Astrocyte of the cerebellum (primary cell): ENCODE measurements around the gene GRK6.

Source experiments
- DNase-seq: peaks from one replicate; pipeline ENCODE4 v3.0.0-alpha.2; 2011; ENCODE audit warnings: low read depth
- H3K4me3 ChIP-seq: 2 replicates; pipeline ENCODE4 v1.5.1; 2011; ENCODE audit warnings: mild to moderate bottlenecking, low read depth, low read length, moderate library complexity
- CTCF ChIP-seq: IDR thresholded peaks from 2 replicates; pipeline ENCODE4 v1.5.1; 2012; ENCODE audit warnings: low read length, low read depth, moderate library complexity, mild to moderate bottlenecking; ENCODE audit errors: missing control alignments
- in situ Hi-C: cut with HindIII; loops from 2 replicates; pipeline ENCODE4 v1.10.0; 2017; ENCODE audit warnings: low sequenced_read_pairs

The GRK6 gene

GRCh38 chr5:177443144-177443983 lies 16.9 kb downstream of the GRK6 start:
- TF ChIP-seq CTCF = no peak
- H3K4me3 ChIP-seq = no peak overlapping the region
- in situ Hi-C loops = loop anchor here (5.0 kb wide), 2 partner anchors 36 to 81 kb away; partner anchors contain the start of gene F12
- DNase-seq = no peak

- in situ Hi-C loops = loop anchor here (5.0 kb wide), 3 partner anchors 37 to 122 kb away; partner anchors contain the start of gene F12
- no peak for DNase-seq
Observed at GRCh38 chr5:177444106-177445051, 17.9 kb downstream of the GRK6 start.

GRCh38 chr5:177445052-177445916 lies 18.8 kb downstream of the GRK6 start:
- no peak for DNase-seq
- no peak for TF ChIP-seq CTCF
- in situ Hi-C loops = loop anchor here (5.0 kb wide), 1 partner anchor 123 kb away; no protein-coding TSS in a partner anchor
- no peak overlapping the region for H3K4me3 ChIP-seq

More at GRCh38 chr5:177444106-177445051, 17.9 kb downstream of the GRK6 start:
- TF ChIP-seq CTCF = no peak
- no peak overlapping the region for H3K4me3 ChIP-seq

DNA sequence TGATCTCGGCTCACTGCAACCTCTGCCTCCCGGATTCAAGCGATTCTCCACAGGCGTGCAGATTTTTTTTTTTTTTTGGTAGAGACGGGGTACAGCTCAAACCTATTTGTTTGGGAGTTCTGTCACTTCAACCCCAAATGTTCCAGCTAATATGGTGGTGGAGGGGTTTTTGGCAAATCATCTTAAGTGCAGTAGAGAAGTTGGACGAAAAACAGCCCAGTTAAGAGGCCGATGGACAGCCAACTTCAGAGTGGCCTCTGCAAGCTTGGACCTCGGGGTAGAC lies 19.4 kb downstream of the GRK6 start:
- DNase-seq = no peak
- no peak for TF ChIP-seq CTCF
- in situ Hi-C loops = loop anchor here (5.0 kb wide), 1 partner anchor 124 kb away; no protein-coding TSS in a partner anchor
- peak overlapping the region; percentile 54 for H3K4me3 ChIP-seq

GRCh38 chr5:177446200-177447065 lies 20.0 kb downstream of the GRK6 start, which contains the start of gene PRR7:
Gene PRR7 (plus strand): TSS chr5:177446814. CDS start chr5:177455068, 8,254 bp downstream.
- TF ChIP-seq CTCF = no peak
- no peak for DNase-seq
- peak within 1 kb of the TSS; percentile 54 for H3K4me3 ChIP-seq
- in situ Hi-C loops = loop anchor here (5.0 kb wide), 1 partner anchor 124 kb away; no protein-coding TSS in a partner anchor
